ENCODE results near the gene ZNF227. TPM values are rescaled to one million over a fixed set of nuclear protein-coding genes. Genes with fewer than 3 reads are reported as not detected.
"Not testable (repeated sequence)": the region's sequence is repeated elsewhere in the genome, so short reads cannot be mapped to it uniquely, and the experiment has no call there.

ZNF227 gene
- total and polyA plus RNA-seq, 12 donors = 4.7 to 33.2 (median 18.4) TPM

GRCh38 chr19:44212866-44213346, 574 bp downstream of the ZNF227 start:
- no peaks in the 10 kb centered on the region for H3K27me3 ChIP-seq
- H3K4me1 ChIP-seq (replicated peaks in 1 of 2) = peaks cover 0 to 15% of the 10 kb centered on the region in 2 donors
- peaks cover 0 to 10% of the 10 kb centered on the region in 2 donors for H3K36me3 ChIP-seq (replicated peaks in 1 of 2)
- 2 to 3% (median 3%) methylated on average over 15 of the region's 15 CpGs for WGBS, 4 donors
- peak in 5 of 7 donors; percentile 16 to 21 (median 17) for DNase-seq
- intact Hi-C loops (cut with DNase I) = no loop called here
- TF ChIP-seq, protein P1, sequence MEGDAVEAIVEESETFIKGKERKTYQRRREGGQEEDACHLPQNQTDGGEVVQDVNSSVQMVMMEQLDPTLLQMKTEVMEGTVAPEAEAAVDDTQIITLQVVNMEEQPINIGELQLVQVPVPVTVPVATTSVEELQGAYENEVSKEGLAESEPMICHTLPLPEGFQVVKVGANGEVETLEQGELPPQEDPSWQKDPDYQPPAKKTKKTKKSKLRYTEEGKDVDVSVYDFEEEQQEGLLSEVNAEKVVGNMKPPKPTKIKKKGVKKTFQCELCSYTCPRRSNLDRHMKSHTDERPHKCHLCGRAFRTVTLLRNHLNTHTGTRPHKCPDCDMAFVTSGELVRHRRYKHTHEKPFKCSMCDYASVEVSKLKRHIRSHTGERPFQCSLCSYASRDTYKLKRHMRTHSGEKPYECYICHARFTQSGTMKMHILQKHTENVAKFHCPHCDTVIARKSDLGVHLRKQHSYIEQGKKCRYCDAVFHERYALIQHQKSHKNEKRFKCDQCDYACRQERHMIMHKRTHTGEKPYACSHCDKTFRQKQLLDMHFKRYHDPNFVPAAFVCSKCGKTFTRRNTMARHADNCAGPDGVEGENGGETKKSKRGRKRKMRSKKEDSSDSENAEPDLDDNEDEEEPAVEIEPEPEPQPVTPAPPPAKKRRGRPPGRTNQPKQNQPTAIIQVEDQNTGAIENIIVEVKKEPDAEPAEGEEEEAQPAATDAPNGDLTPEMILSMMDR (IDR thresholded peaks at IDR 0.05) = no peak
- TF ChIP-seq POLR2A (IDR thresholded peaks at IDR 0.05) = no peak
- peak overlapping the region; percentile 56 to 92 (median 80) for H3K27ac ChIP-seq
- H3K9me3 ChIP-seq (replicated peaks in 1 of 3) = no peaks in the 10 kb centered on the region
- peak overlapping the region in 3 of 4 donors; percentile 62 to 90 (median 77) for H3K4me3 ChIP-seq

DNA sequence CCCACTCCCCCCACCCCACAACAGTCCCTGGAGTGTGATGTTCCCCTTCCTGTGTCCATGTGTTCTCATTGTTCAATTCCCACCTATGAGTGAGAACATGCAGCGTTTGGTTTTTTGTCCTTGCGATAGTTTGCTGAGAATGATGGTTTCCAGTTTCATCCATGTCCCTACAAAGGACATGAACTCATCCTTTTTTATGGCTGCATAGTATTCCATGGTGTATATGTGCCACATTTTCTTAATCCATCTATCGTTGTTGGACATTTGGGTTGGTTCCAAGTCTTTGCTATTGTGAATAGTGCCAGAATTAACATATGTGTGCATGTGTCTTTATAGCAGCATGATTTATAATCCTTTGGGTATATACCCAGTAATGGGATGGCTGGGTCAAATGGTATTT, 7.6 kb downstream of the ZNF227 start:
- H3K36me3 ChIP-seq (replicated peaks in 1 of 2) = peaks cover 0 to 26% of the 10 kb centered on the region in 2 donors
- H3K4me1 ChIP-seq (replicated peaks in 1 of 2); H3K27me3 ChIP-seq; H3K9me3 ChIP-seq (replicated peaks in 1 of 3); H3K27ac ChIP-seq; DNase-seq; H3K4me3 ChIP-seq; intact Hi-C loops (cut with DNase I): not testable (repeated sequence)
- WGBS, 4 donors = 93 to 100% (median 94%) methylated on average over 2 to 3 of the region's 3 CpGs

DNA sequence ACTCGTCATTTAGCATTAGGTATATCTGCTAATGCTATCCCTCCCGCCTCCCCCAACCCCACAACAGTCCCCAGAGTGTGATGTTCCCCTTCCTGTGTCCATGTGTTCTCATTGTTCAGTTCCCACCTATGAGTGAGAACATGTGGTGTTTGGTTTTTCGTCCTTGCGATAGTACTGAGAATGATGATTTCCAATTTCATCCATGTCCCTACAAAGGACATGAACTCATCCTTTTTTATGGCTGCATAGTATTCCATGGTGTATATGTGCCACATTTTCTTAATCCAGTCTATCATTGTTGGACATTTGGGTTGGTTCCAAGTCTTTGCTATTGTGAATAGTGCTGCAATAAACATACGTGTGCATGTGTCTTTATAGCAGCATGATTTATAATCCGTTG, 8.4 kb downstream of the ZNF227 start:
- H3K4me3 ChIP-seq; DNase-seq; H3K27ac ChIP-seq; H3K9me3 ChIP-seq (replicated peaks in 1 of 3); H3K4me1 ChIP-seq (replicated peaks in 1 of 2); H3K27me3 ChIP-seq; intact Hi-C loops (cut with DNase I): not testable (repeated sequence)
- 91 to 98% (median 94%) methylated on average over 6 of the region's 6 CpGs for WGBS, 4 donors
- H3K36me3 ChIP-seq (replicated peaks in 1 of 2) = peaks cover 0 to 26% of the 10 kb centered on the region in 2 donors

- peaks cover 0 to 26% of the 10 kb centered on the region in 2 donors for H3K36me3 ChIP-seq (replicated peaks in 1 of 2)
- intact Hi-C loops (cut with DNase I); H3K4me3 ChIP-seq: not testable (repeated sequence)
Observed at GRCh38 chr19:44221291-44221690, 9.0 kb downstream of the ZNF227 start.

DNA sequence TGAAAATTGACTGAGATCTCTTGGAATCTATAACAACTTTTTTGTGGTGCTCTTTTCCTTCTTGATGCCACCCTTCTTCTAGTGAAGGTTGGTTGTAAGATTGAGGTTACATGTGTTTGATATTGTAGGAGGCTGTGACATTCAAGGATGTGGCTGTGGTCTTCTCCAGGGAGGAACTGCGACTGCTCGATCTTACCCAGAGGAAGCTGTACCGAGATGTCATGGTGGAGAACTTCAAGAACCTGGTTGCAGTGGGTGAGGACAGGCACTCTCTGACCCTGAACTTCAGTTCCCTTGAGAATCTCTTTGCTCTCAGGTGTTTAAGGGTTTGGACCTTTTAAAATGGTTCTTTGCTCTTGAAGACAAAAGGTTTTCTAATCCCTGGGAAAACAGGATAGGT, 16.0 kb downstream of the ZNF227 start:
- Histone ChIP-seq H3K36me3 (replicated peaks in 1 of 2) (peaks cover 0 to 52% of the 10 kb centered on the region in 2 donors), H3K27me3 (no peaks in the 10 kb centered on the region), H3K4me1 (replicated peaks in 1 of 2) (no peaks in the 10 kb centered on the region), H3K9me3 (replicated peaks in 1 of 3) (peaks cover 0 to 12% (median 0%) of the 10 kb centered on the region in 3 donors), H3K4me3 (no peak overlapping the region), H3K27ac (no peak overlapping the region)
- DNase-seq = no peak
- intact Hi-C loops (cut with DNase I) = no loop called here
- TF ChIP-seq POLR2A (IDR thresholded peaks at IDR 0.05) = no peak
- TF ChIP-seq, protein P1 (IDR thresholded peaks at IDR 0.05) = no peak
- 90 to 98% (median 92%) methylated on average over 3 of the region's 3 CpGs for WGBS, 4 donors

More at GRCh38 chr19:44221291-44221690, 9.0 kb downstream of the ZNF227 start:
- WGBS, 4 donors = 93 to 100% (median 98%) methylated on average over 1 to 3 of the region's 3 CpGs
- not testable (repeated sequence) for H3K27ac ChIP-seq; DNase-seq; H3K27me3 ChIP-seq; H3K9me3 ChIP-seq (replicated peaks in 1 of 3); H3K4me1 ChIP-seq (replicated peaks in 1 of 2)

DNA sequence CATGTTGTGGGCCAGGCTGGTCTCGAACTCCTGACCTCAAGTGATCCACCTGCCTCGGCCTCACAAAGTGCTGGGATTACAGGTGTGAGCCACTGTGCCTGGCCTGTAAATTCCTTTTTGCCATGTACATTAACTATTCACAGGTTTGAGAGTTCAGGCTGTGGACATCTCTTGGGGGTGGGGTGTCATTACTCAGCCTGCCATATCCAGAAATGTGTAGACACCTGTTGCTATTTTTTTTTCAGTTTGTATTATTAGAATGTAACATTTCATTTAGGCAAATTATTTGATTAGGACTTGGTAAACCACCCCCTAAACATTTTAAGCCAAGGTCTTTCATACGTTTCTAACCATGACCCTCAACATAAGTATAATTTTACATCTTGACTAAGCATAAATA, 20.5 kb downstream of the ZNF227 start:
- peaks cover 0 to 79% of the 10 kb centered on the region in 2 donors for H3K36me3 ChIP-seq (replicated peaks in 1 of 2)
- no peak overlapping the region for H3K27ac ChIP-seq
- TF ChIP-seq POLR2A (IDR thresholded peaks at IDR 0.05) = no peak
- TF ChIP-seq, protein P1 (IDR thresholded peaks at IDR 0.05) = no peak
- no peaks in the 10 kb centered on the region for H3K27me3 ChIP-seq
- H3K4me1 ChIP-seq (replicated peaks in 1 of 2) = no peaks in the 10 kb centered on the region
- peak overlapping the region in 1 of 4 donors; percentile 11 for H3K4me3 ChIP-seq
- 96 to 99% (median 98%) methylated on average over 3 of the region's 3 CpGs for WGBS, 4 donors
- DNase-seq = no peak
- intact Hi-C loops (cut with DNase I) = no loop called here
- H3K9me3 ChIP-seq (replicated peaks in 1 of 3) = peaks cover 0 to 54% (median 0%) of the 10 kb centered on the region in 3 donors

Data from adrenal gland (tissue), 12 donors.